ENCODE results near the gene CCDC92.

GRCh38 chr12:123908884-123909725, 63.5 kb downstream of the CCDC92 start:
- TF ChIP-seq CTCF (conservative IDR thresholded peaks at IDR 0.05 in 1 of 2, IDR thresholded peaks at IDR 0.05 in 1 of 2; ENCODE audit: extremely low read depth in 1 of 2, insufficient read depth in 1 of 2, low read depth in 1 of 2, low read length in 2 of 2) (no peak), EZH2 (IDR thresholded peaks at IDR 0.05; ENCODE audit: borderline replicate concordance, low read length) (no peak)

All from mammary epithelial cell (primary cell).